H1 (cell line): ENCODE results near the gene B3GALT4.

Experiments used
- CBX8 ChIP-seq: fragments of 300-800, 300-1000 bp; sonication (generic); IDR thresholded peaks from 2 replicates; pipeline ENCODE4 v1.7.1; 2016; ENCODE audit warnings: low read depth, low read length, borderline replicate concordance
- CTCF ChIP-seq, 3 experiments: IDR thresholded peaks; 1 replicate in 2 of 3; 2 replicates in 1 of 3; pipeline versions ENCODE4 v1.5.1 to v1.6.1; 2011; ENCODE audit warnings: low read length in 3 of 3, mild to moderate bottlenecking in 3 of 3, inconsistent platforms in 2 of 3, low read depth in 1 of 3, moderate library complexity in 1 of 3; ENCODE audit not compliant: insufficient read depth in 1 of 3; ENCODE audit errors: control extremely low read depth in 1 of 3
- EGR1 ChIP-seq: IDR thresholded peaks from 2 replicates; pipeline ENCODE4 v1.6.1; 2011; ENCODE audit warnings: low read depth, low read length, borderline replicate concordance
- JUN ChIP-seq: IDR thresholded peaks from 2 replicates; pipeline ENCODE4 v1.6.1; 2011; ENCODE audit warnings: low read depth, mild to moderate bottlenecking, improper control_type of control experiment, low read length
- SRF ChIP-seq: IDR thresholded peaks from 2 replicates; pipeline ENCODE4 v1.6.1; 2011; ENCODE audit warnings: mild to moderate bottlenecking, low read depth, low read length, moderate library complexity
- ZNF274 ChIP-seq: IDR thresholded peaks from 2 replicates; pipeline ENCODE4 v1.7.0; 2012; ENCODE audit warnings: low read length, borderline replicate concordance; ENCODE audit errors: extremely low read depth

- peak in 1 of 3 experiments; percentile 11; a peak in 1 of 4 replicates for TF ChIP-seq CTCF (IDR thresholded peaks at IDR 0.05; ENCODE audit: control extremely low read depth in 1 of 3, insufficient read depth in 1 of 3, low read depth in 1 of 3, low read length in 3 of 3)
- TF ChIP-seq ZNF274, result no peak
- TF ChIP-seq JUN, result no peak
- TF ChIP-seq EGR1, result no peak
- TF ChIP-seq CBX8, result no peak
- no peak for TF ChIP-seq SRF
Measured at GRCh38 chr6:33312361-33313104, 35.6 kb downstream of the B3GALT4 start.
